HG02840 (cell line): ENCODE measurements around the gene NPAP1.
"Not testable (repeated sequence)": the region's sequence is repeated elsewhere in the genome, so short reads cannot be mapped to it uniquely, and the experiment has no call there.

Source experiments
- ATAC-seq: cut with Tn5 transposase; IDR thresholded peaks from one replicate; pipeline ENCODE4 v1.9.1; 2021; ENCODE audit warnings: mild to moderate bottlenecking, moderate library complexity, moderate number of reproducible peaks; ENCODE audit not compliant: unreplicated experiment, low FRiP score

The NPAP1 gene

GRCh38 chr15:24675332-24676144 lies at the start of gene NPAP1:
TSS of gene NPAP1 (plus strand) at chr15:24675775. CDS start at chr15:24675868, 93 bp downstream.
- no peak for ATAC-seq

- ATAC-seq, result no peak
These were observed 48.1 kb upstream of the NPAP1 start for GRCh38 chr15:24627443-24627842.

- no peak for ATAC-seq
These were observed 42.5 kb upstream of the NPAP1 start for GRCh38 chr15:24633082-24633481.

GRCh38 chr15:24639412-24639811 lies 36.2 kb upstream of the NPAP1 start:
- ATAC-seq, result not testable (repeated sequence)

- ATAC-seq, result no peak
These were observed 29.9 kb upstream of the NPAP1 start for GRCh38 chr15:24645627-24646026.

- no peak for ATAC-seq
These were observed 16.0 kb upstream of the NPAP1 start for GRCh38 chr15:24659622-24660021.

- no peak for ATAC-seq
These were observed 12.6 kb upstream of the NPAP1 start for GRCh38 chr15:24662991-24663390.

GRCh38 chr15:24676431-24676830 lies 856 bp downstream of the NPAP1 start:
- ATAC-seq, result no peak

- no peak for ATAC-seq
These were observed 2.9 kb downstream of the NPAP1 start for GRCh38 chr15:24678485-24678884.

GRCh38 chr15:24682002-24682401 lies 6.4 kb downstream of the NPAP1 start:
- ATAC-seq, result no peak

- not testable (repeated sequence) for ATAC-seq
These were observed 7.3 kb downstream of the NPAP1 start for GRCh38 chr15:24682905-24683304.

GRCh38 chr15:24683736-24684135 lies 8.2 kb downstream of the NPAP1 start:
- ATAC-seq, result no peak

GRCh38 chr15:24684313-24684712 lies 8.7 kb downstream of the NPAP1 start:
- no peak for ATAC-seq

- ATAC-seq, result no peak
These were observed 20.6 kb downstream of the NPAP1 start for GRCh38 chr15:24696201-24696600.

- ATAC-seq, result no peak
These were observed 21.3 kb downstream of the NPAP1 start for GRCh38 chr15:24696842-24697241.

GRCh38 chr15:24718289-24719082 lies 42.9 kb downstream of the NPAP1 start:
- no peak for ATAC-seq

GRCh38 chr15:24729760-24730159 lies 54.2 kb downstream of the NPAP1 start:
- no peak for ATAC-seq
